ENCODE results near the gene GPRIN1.

The GPRIN1 gene

GRCh38 chr5:176643491-176644219 lies 33.7 kb upstream of the GPRIN1 start:
- no peak for DNase-seq (ENCODE audit: low read depth in 2 of 2)

DNA sequence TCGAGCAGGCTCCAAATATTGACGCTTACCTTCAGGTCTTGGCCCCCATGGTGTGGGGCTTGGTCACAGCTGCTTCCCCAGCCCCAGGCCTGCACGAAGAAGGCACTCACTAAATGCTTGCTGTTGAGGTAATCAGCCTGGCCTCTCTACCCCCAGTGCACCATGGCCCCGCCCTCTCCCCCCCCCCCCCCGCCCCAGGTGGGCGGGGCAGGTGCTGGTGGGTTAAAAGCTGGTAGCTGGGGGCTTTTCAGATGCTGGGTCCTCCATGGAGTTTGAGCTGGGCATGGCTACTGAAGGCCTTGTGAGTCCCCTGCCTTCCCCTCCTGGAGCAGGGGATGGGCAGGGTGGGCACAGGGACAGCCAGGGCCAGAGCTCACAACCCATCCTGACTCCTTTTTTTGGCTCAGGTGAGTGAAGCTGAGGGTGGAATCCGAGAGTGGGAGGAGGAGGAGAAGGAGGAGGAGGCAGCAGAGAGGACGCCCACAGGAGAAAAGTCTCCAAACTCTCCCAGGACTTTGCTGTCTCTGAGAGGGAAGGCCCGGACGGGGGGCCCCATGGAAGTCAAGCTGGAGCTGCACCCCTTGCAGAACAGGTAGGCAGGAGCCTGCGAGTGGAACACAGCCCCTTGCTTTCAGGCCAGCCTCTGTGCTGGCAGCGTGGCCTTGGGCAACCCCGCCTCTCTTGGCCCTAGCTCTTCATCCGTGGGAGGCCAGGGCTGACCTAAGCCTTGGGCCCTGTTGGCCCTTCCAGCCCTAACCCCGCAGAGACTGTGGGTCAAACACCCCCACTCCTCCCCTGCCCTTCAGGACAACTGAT lies 32.9 kb upstream of the GPRIN1 start:
- DNase-seq (ENCODE audit: low read depth in 2 of 2): no peak

DNA sequence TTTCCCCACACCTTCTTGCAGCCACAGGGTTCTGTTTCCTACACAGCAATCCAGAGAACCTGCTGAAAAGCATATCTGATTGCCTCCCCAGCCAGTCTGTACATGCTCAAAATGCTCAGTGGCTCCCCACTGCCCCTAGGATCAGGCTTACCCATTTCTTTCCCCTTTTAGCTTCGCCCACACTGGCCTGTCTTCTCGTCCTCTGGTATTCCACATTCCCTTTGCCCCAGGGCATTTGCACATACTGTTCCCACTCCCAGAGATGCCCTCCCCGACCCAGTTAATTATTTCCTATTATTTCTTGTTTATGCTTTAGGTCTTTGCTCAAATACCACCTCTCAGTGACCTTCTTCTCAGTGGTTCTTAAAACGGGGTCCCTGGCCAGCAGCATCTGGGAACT lies 30.7 kb upstream of the GPRIN1 start:
- DNase-seq (ENCODE audit: low read depth in 2 of 2): no peak

- DNase-seq (ENCODE audit: low read depth in 2 of 2): no peak
Observed at GRCh38 chr5:176639981-176640380, 30.0 kb upstream of the GPRIN1 start.

DNA sequence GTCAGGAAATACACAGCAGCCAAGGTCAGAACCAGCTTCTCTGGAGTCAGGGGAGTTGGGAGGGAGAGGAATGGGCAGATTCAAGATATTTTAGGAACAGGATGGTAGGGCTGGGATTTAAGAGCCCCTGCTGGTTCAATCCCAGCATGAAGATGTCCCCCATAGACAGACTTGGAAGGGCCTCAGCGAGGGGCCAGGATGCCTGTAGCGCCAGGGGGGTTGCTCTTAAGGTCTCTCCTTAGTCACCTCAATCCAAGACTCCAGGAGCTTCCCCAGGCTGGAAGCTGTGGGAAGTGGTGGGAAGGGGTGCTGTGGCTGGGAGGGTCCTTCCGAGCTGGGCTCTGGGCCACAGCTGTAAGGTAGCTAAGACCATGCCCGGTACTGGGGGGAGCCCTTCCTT lies 29.3 kb upstream of the GPRIN1 start:
- no peak for DNase-seq (ENCODE audit: low read depth in 2 of 2)

GRCh38 chr5:176638437-176638836 lies 28.5 kb upstream of the GPRIN1 start:
- no peak for DNase-seq (ENCODE audit: low read depth in 2 of 2)

GRCh38 chr5:176637556-176637955 lies 27.6 kb upstream of the GPRIN1 start:
- DNase-seq (ENCODE audit: low read depth in 2 of 2): no peak

- no peak for DNase-seq (ENCODE audit: low read depth in 2 of 2)
Observed at GRCh38 chr5:176636426-176636825, 26.5 kb upstream of the GPRIN1 start.

DNA sequence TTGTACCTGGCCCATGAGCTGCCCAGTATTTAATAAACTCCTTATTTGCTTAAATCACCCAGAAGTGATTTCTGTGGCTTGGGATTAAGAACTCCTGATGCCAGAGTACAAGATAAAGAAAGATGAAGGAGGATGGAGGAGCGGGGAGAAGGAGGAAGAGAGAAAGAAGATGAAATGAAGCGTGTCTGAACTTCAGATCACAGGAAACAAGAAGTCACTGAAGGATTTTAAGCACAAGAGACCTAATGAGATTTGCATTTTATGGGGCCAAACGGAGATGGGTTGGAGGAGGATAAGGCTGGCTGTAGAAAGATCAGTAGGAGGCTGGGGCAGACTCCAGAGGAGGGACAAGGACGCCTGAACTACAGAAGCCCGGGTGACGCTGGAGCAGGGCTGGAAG lies 23.6 kb upstream of the GPRIN1 start:
- no peak for DNase-seq (ENCODE audit: low read depth in 2 of 2)

DNA sequence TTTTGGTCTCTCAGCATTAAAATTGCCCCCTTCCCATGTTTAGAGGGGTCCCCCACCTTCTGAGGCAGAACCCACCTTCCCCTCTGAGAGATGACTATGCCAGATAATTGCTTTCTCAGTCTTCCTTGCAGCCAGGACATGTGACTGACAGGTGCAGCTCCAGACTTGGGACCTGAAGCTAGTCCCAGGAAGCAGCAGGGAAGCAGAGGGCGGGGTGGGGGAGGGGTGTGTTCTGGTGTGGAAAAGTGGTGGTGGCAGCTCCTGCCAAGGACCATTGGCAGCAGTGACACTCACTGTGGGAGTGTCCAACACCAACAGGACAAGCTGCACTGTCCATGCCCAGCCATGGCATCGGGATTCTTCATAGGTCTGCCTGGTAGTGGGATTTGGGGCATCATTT lies 22.8 kb upstream of the GPRIN1 start:
- no peak for DNase-seq (ENCODE audit: low read depth in 2 of 2)

GRCh38 chr5:176631383-176632200 lies 21.6 kb upstream of the GPRIN1 start:
- no peak for DNase-seq (ENCODE audit: low read depth in 2 of 2)

DNA sequence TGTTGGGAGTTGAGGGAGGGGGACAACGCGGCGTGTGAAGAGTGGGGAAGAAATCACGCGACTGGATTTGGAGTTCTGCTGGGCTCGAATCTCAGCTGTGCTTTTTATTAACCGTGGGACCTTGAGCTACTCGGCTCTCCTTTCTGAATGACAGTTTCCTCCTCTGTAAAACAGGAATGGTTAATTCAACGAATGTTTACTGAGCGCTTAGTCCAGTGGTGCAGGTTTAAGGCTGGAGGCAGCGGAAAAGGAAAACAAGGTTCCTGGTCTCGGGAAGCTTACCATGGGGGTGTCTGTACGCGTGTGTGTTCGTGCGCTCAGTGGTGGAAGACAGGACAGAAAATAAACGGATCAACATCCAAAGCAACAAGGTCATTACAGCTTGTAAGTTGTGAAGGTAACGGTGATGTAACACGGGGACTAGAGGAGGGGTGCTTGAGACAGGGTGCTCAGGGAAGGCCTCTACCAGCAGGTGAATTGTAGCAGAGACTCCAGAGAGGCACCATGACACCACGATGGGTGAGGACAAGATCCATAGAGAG lies 20.8 kb upstream of the GPRIN1 start:
- DNase-seq (ENCODE audit: low read depth in 2 of 2): no peak

GRCh38 chr5:176629853-176630680 lies 20.1 kb upstream of the GPRIN1 start, which contains the start of the genes EIF4E1B and SNCB:
TSS of gene EIF4E1B (plus strand) at chr5:176630675. CDS start at chr5:176642788, 12,113 bp downstream.
TSS of gene SNCB (minus strand) at chr5:176630534. CDS start at chr5:176629654, 880 bp downstream.
- DNase-seq (ENCODE audit: low read depth in 2 of 2): no peak

DNA sequence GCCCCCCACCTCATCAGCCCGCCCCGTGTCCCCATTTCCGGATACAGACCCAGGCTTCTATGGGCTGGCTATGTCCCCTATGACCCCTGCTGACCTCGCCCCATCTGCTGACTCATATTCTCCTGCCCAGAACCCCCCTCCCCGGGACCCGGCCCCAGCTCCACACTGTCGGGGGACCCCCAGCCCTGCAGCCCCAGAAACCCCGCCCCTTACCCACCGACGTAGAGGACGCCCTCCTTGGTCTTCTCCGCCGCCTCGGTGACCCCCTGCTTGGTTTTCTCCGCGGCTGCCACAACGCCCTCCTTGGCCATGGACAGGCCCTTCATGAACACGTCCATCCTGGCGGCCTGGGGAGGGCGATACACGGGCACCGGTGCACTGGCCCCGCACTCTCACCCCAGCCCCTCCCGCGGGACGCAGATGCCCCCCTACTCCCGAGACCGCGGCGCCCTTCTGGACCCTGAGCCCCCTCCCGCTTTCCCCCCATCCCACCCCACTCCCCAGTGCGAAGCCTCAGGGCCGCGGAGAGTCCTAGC lies 19.4 kb upstream of the GPRIN1 start:
- DNase-seq (ENCODE audit: low read depth in 2 of 2): no peak

- DNase-seq (ENCODE audit: low read depth in 2 of 2): no peak
Observed at GRCh38 chr5:176628406-176629228, 18.7 kb upstream of the GPRIN1 start.

GRCh38 chr5:176627582-176627981 lies 17.6 kb upstream of the GPRIN1 start:
- DNase-seq (ENCODE audit: low read depth in 2 of 2): no peak

DNA sequence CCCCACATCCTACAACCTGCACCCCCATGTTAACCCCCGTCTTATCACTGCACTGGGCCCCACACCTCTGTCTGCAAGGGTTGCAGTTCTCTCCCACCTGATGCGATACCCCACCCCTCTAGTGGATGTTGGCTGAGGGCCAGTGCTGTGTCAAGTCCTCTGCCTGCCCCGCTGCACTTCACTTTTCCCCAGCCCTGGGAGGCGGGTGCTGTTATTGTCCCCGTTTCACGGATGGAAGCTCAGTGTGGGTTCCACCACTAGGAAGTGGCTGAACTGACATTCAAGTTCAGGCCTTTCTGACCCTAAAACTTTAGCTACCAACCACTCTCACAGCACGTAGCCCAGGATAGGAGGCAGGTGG lies 16.9 kb upstream of the GPRIN1 start:
- DNase-seq (ENCODE audit: low read depth in 2 of 2): no peak

DNA sequence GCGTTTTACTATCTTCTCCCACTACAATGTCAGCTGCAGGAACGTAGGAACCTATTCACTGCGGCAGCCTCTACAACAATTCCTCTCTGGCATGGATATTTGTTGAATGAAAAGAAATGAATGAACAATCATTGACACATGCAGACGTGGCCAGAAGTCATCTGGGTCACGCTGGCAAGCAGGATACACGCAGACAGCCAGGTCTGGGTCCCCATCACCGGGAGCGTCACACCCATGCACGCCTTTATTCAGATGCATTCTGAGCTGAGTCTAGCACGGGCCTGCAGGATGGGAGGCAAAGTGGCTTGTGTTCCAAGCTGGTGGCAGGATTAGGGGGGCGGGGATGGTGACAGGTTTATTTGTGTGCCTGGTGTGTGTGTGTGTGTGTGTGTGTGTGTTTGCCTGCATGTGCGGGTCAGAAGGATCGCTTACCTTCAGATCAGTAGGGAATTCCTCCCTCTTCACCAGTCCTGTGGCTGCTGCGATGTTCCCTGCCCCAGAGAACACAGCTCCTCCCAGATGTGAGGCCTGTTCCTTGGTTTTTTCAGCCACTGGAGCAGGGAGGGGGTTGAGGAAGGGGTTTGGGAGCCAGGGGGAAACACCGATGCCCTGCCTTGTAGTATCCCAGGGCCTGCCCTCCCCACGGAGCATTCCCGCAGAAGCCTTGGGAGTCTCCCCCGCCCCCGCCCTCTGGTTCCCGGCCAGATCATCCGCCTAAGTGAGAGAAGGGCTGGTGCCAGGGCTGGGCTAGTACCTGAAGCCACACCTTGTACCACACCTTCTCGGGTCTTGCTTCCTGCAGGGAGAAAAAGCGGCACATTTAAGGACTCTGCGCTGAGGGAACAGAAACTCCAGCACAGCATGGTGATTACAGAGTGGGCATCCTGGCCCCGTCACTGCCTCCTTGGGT lies 16.3 kb upstream of the GPRIN1 start:
- DNase-seq (ENCODE audit: low read depth in 2 of 2): no peak

GRCh38 chr5:176625512-176625911 lies 15.6 kb upstream of the GPRIN1 start:
- no peak for DNase-seq (ENCODE audit: low read depth in 2 of 2)
